PFSK-1 (cell line): ENCODE measurements around the gene CROCC2.

Source experiments
- FOXP2 ChIP-seq: optimal IDR thresholded peaks from 2 replicates; pipeline ENCODE3; 2011; ENCODE audit warnings: borderline replicate concordance, control low read depth, inconsistent platforms; ENCODE audit not compliant: insufficient read depth; ENCODE audit errors: extremely low read length, extremely low read depth
- POLR2AphosphoS5 ChIP-seq: IDR thresholded peaks from 2 replicates; pipeline ENCODE4 v1.6.1; 2012; ENCODE audit warnings: low read depth, mild to moderate bottlenecking, control low read depth, low read length, moderate library complexity
- SIN3A ChIP-seq: IDR thresholded peaks from 2 replicates; pipeline ENCODE4 v1.6.1; 2012; ENCODE audit warnings: mild to moderate bottlenecking, low read length, moderate library complexity, borderline replicate concordance; ENCODE audit not compliant: insufficient read depth
- TAF1 ChIP-seq: IDR thresholded peaks from 2 replicates; pipeline ENCODE4 v1.6.1; 2012; ENCODE audit warnings: low read length, control low read depth, borderline replicate concordance; ENCODE audit not compliant: insufficient read depth
- TF ChIP-seq, protein P1 (sequence below), 2 experiments: IDR thresholded peaks; 2 replicates each; pipeline versions ENCODE4 v1.6.1 to v1.8.0; 2011 to 2012; ENCODE audit warnings: low read depth in 2 of 2, low read length in 2 of 2, control low read depth in 1 of 2, inconsistent platforms in 1 of 2, mild to moderate bottlenecking in 1 of 2, moderate library complexity in 1 of 2; ENCODE audit not compliant: insufficient read depth in 1 of 2

Gene CROCC2

GRCh38 chr2:241033336-241033987 is 127.3 kb downstream of the CROCC2 start:
- TF ChIP-seq POLR2AphosphoS5 (no peak), SIN3A (no peak), TAF1 (no peak), FOXP2 (no peak)
- TF ChIP-seq, protein P1, sequence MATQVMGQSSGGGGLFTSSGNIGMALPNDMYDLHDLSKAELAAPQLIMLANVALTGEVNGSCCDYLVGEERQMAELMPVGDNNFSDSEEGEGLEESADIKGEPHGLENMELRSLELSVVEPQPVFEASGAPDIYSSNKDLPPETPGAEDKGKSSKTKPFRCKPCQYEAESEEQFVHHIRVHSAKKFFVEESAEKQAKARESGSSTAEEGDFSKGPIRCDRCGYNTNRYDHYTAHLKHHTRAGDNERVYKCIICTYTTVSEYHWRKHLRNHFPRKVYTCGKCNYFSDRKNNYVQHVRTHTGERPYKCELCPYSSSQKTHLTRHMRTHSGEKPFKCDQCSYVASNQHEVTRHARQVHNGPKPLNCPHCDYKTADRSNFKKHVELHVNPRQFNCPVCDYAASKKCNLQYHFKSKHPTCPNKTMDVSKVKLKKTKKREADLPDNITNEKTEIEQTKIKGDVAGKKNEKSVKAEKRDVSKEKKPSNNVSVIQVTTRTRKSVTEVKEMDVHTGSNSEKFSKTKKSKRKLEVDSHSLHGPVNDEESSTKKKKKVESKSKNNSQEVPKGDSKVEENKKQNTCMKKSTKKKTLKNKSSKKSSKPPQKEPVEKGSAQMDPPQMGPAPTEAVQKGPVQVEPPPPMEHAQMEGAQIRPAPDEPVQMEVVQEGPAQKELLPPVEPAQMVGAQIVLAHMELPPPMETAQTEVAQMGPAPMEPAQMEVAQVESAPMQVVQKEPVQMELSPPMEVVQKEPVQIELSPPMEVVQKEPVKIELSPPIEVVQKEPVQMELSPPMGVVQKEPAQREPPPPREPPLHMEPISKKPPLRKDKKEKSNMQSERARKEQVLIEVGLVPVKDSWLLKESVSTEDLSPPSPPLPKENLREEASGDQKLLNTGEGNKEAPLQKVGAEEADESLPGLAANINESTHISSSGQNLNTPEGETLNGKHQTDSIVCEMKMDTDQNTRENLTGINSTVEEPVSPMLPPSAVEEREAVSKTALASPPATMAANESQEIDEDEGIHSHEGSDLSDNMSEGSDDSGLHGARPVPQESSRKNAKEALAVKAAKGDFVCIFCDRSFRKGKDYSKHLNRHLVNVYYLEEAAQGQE (IDR thresholded peaks at IDR 0.05; ENCODE audit: insufficient read depth in 1 of 2, low read depth in 2 of 2, low read length in 2 of 2) = no peak

- no peak for TF ChIP-seq SIN3A
- no peak for TF ChIP-seq FOXP2
Measured at GRCh38 chr2:241033994-241034393, 127.9 kb downstream of the CROCC2 start.

DNA sequence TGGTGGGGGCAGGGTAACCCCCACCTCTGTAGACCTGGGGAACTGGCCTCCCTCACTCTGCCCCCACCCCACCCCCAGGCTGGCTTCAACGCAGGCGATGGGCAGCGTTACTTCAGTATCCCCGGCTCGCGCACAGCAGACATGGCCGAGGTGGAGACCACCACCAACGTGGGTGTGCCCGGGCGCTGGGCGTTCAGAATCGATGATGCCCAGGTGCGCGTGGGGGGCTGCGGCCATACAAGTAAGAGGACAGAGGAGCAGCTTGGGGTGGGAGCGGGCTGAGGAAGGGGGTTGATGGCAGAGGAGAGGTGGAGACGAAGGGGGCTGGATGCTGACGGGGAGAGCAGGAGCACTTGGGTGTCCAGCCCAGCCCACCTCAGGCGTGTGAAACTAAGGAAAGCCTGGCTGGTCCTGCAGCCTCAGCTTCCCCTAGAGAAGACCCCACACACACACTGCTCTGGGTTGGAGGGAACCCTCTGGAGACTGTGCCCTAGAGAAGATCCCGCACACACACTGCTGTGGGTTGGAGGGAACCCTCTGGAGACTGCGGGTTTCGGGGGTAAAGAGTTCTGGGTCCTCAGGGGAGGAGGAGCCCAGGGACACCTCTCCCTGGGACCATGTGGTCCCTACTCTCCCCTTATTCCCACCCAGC is 128.5 kb downstream of the CROCC2 start:
- TF ChIP-seq FOXP2 = no peak
- TF ChIP-seq, protein P1 (IDR thresholded peaks at IDR 0.05; ENCODE audit: insufficient read depth in 1 of 2, low read depth in 2 of 2, low read length in 2 of 2) = no peak
- no peak for TF ChIP-seq TAF1
- no peak for TF ChIP-seq SIN3A
- no peak for TF ChIP-seq POLR2AphosphoS5

DNA sequence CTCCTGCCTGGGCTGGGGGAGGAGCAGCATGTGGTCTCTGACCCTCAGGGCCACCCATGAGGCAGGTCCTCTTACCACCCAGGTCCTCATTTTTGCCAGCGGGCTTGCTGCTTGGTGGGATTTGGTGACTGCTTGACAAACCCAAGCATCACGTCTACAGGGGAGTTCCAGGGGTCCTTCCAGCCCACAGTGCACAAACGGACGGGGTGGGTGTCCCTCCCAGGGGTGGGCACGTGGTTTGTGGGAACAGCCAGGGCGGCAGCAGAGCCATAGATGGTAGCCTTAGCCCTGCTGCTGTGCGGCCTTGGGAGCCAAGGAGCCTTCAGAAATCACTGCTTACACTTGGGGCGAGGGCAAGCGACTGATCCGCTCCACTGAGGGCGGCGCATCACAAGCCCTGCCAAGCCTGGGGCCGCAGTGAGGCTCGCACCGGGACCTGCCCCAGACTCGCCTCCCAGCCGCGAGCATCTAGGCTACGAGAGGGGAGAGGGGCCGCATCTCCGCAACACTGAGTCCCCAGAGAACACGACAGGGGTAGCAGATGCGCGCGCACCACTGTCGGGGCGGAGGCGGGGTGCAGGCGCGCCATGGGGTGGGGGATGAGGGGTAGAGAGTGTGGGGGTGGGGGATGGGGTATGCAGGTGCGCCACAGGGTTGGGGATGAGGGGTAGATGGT is 129.1 kb downstream of the CROCC2 start:
- no peak for TF ChIP-seq FOXP2
- no peak for TF ChIP-seq POLR2AphosphoS5
- no peak for TF ChIP-seq TAF1
- TF ChIP-seq SIN3A = no peak
- TF ChIP-seq, protein P1 (IDR thresholded peaks at IDR 0.05; ENCODE audit: insufficient read depth in 1 of 2, low read depth in 2 of 2, low read length in 2 of 2) = no peak

DNA sequence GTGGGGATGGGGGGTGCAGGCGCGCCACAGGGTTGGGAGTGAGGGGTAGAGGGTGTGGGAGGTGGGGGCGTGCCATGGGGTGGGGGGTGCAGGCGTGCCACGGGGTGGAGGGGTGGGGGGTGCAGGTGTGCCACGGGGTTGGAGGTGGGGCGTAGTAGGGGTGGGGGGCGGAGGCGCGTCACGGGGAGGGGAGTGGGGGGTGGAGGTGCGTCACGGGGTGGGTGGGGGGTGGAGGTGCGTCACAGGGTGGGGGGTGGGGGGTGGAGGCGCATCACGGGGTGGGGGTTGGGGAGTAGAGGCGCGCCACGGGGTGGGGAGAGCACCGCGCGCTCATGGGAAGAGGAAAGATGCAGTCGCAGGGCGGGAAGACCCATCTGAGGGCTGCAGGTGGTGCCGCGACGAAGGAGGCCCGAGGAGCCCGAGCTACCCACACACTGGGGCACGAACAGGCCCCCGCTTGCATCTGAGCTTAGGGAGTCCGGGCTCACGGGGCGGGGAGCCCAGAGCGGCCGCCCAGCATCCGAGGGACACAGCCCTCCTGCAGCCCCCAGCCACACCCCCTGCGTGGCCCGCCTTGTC is 129.8 kb downstream of the CROCC2 start:
- no peak for TF ChIP-seq SIN3A
- TF ChIP-seq FOXP2 = no peak
- TF ChIP-seq, protein P1 (IDR thresholded peaks at IDR 0.05; ENCODE audit: insufficient read depth in 1 of 2, low read depth in 2 of 2, low read length in 2 of 2) = no peak
- no peak for TF ChIP-seq TAF1
- TF ChIP-seq POLR2AphosphoS5 = no peak
